Tibial nerve (tissue), 4 donors: ENCODE data around the gene ST3GAL3. TPM values are rescaled to one million over a fixed set of nuclear protein-coding genes. Genes with fewer than 3 reads are reported as not detected.

ENCODE experiments used
- DNase-seq, 2 donors: peaks; one replicate each; pipeline ENCODE4 v3.0.0-alpha.2; 2019; ENCODE audit warnings: low spot score in 2 of 2
- H3K27ac ChIP-seq, 4 donors: fragments of 200-600 bp; sonication (generic) in 3 of 4; one replicate each; pipeline ENCODE4 v1.5.1; 2017 to 2019; ENCODE audit warnings: mild to moderate bottlenecking in 1 of 4
- H3K27me3 ChIP-seq, 2 donors: fragments of 200-600 bp; sonication (generic) in 1 of 2; one replicate each; pipeline versions ENCODE4 v1.5.1 to v1.6.0; 2017 to 2019
- H3K36me3 ChIP-seq, 3 donors: fragments of 200-600 bp; sonication (generic); one replicate each; pipeline ENCODE4 v1.5.1; 2018 to 2019
- H3K4me1 ChIP-seq, 4 donors: fragments of 200-600 bp; sonication (generic) in 3 of 4; one replicate each; pipeline ENCODE4 v1.5.1; 2017 to 2019
- H3K4me3 ChIP-seq, 4 donors: fragments of 200-600 bp; sonication (generic) in 3 of 4; one replicate each; pipeline ENCODE4 v1.5.1; 2017 to 2019; ENCODE audit warnings: mild to moderate bottlenecking in 1 of 4, moderate library complexity in 1 of 4
- H3K9me3 ChIP-seq, 4 donors: fragments of 200-600 bp; sonication (generic) in 3 of 4; one replicate each; pipeline ENCODE4 v1.5.1; 2017 to 2019
- CTCF ChIP-seq, 5 experiments: fragments of 200-600 bp in 3 of 5; fragments of 450-650 bp in 2 of 5; sonication (generic) in 3 of 5; IDR thresholded peaks; one replicate each; pipeline ENCODE4 v1.5.1; 2016 to 2019; ENCODE audit warnings: antibody characterized with exemption in 5 of 5, mild to moderate bottlenecking in 3 of 5, moderate library complexity in 2 of 5
- EP300 ChIP-seq, 2 donors: sonication (generic); formaldehyde crosslinking; IDR thresholded peaks; one replicate each; pipeline ENCODE4 v1.6.1; 2017; ENCODE audit warnings: antibody characterized with exemption in 2 of 2, mild to moderate bottlenecking in 1 of 2
- POLR2A ChIP-seq, 2 donors: fragments of 450-650 bp; IDR thresholded peaks; one replicate each; pipeline ENCODE4 v1.6.1; 2017; ENCODE audit warnings: antibody characterized with exemption in 2 of 2, mild to moderate bottlenecking in 2 of 2, moderate library complexity in 2 of 2
- WGBS, 2 donors: methylation state at CpG; one replicate each; pipeline ENCODE4 v1.1.5; 2018; 5-methylcytosine and 5-hydroxymethylcytosine counted together
- total RNA-seq, 4 donors: library from RNA; depleted of rRNA; stranded (reverse); fragments of >200 nt; gene quantifications; one replicate each; pipeline ENCODE4 v1.1.0, GENCODE V29; 2016

ST3GAL3 gene
- total RNA-seq, 4 donors from 2014 or later: 20.7 to 27.0 (median 24.1) TPM

GRCh38 chr1:43874716-43875115 lies 167.4 kb downstream of the ST3GAL3 start:
- no peak for TF ChIP-seq POLR2A (IDR thresholded peaks at IDR 0.05)
- no peak for TF ChIP-seq CTCF (IDR thresholded peaks at IDR 0.05)
- no peak for TF ChIP-seq EP300 (IDR thresholded peaks at IDR 0.05)
- no peaks in the 10 kb centered on the region for H3K27me3 ChIP-seq
- H3K36me3 ChIP-seq: no peaks in the 10 kb centered on the region
- no peak overlapping the region for H3K27ac ChIP-seq
- H3K4me1 ChIP-seq: no peaks in the 10 kb centered on the region
- H3K9me3 ChIP-seq: no peaks in the 10 kb centered on the region
- H3K4me3 ChIP-seq: no peak overlapping the region
- WGBS, 2 donors: 95 to 98% methylated on average over 3 of the region's 3 CpGs
- no peak for DNase-seq

- WGBS, 2 donors: 86 to 88% methylated on average over 3 of the region's 3 CpGs
- no peak for DNase-seq
- H3K9me3 ChIP-seq: no peaks in the 10 kb centered on the region
- H3K4me1 ChIP-seq: no peaks in the 10 kb centered on the region
- no peak overlapping the region for H3K4me3 ChIP-seq
- TF ChIP-seq POLR2A (IDR thresholded peaks at IDR 0.05) (no peak), EP300 (IDR thresholded peaks at IDR 0.05) (no peak), CTCF (IDR thresholded peaks at IDR 0.05) (no peak)
- H3K27me3 ChIP-seq: no peaks in the 10 kb centered on the region
- no peaks in the 10 kb centered on the region for H3K36me3 ChIP-seq
- H3K27ac ChIP-seq: no peak overlapping the region
Observed at GRCh38 chr1:43875331-43875730, 168.0 kb downstream of the ST3GAL3 start.

GRCh38 chr1:43877101-43877500 lies 169.8 kb downstream of the ST3GAL3 start:
- Histone ChIP-seq H3K27me3 (no peaks in the 10 kb centered on the region), H3K36me3 (peaks cover 0 to 7% (median 0%) of the 10 kb centered on the region in 3 donors), H3K4me3 (no peak overlapping the region), H3K4me1 (no peaks in the 10 kb centered on the region), H3K27ac (no peak overlapping the region), H3K9me3 (no peaks in the 10 kb centered on the region)
- TF ChIP-seq EP300 (IDR thresholded peaks at IDR 0.05): no peak
- TF ChIP-seq POLR2A (IDR thresholded peaks at IDR 0.05): no peak
- TF ChIP-seq CTCF (IDR thresholded peaks at IDR 0.05): no peak
- WGBS, 2 donors: 71 to 78% methylated on average over 2 of the region's 2 CpGs
- no peak for DNase-seq

GRCh38 chr1:43878440-43878839 lies 171.1 kb downstream of the ST3GAL3 start:
- Histone ChIP-seq H3K27ac (no peak overlapping the region), H3K4me3 (no peak overlapping the region), H3K36me3 (peaks cover 0 to 7% (median 0%) of the 10 kb centered on the region in 3 donors), H3K9me3 (no peaks in the 10 kb centered on the region), H3K27me3 (no peaks in the 10 kb centered on the region), H3K4me1 (no peaks in the 10 kb centered on the region)
- 80 to 83% methylated on average over 2 of the region's 2 CpGs for WGBS, 2 donors
- TF ChIP-seq CTCF (IDR thresholded peaks at IDR 0.05) (no peak), EP300 (IDR thresholded peaks at IDR 0.05) (no peak), POLR2A (IDR thresholded peaks at IDR 0.05) (no peak)
- no peak for DNase-seq

GRCh38 chr1:43878854-43879253 lies 171.5 kb downstream of the ST3GAL3 start:
- Histone ChIP-seq H3K27me3 (no peaks in the 10 kb centered on the region), H3K36me3 (peaks cover 0 to 7% (median 0%) of the 10 kb centered on the region in 3 donors), H3K4me3 (no peak overlapping the region), H3K9me3 (no peaks in the 10 kb centered on the region), H3K4me1 (no peaks in the 10 kb centered on the region), H3K27ac (no peak overlapping the region)
- DNase-seq: no peak
- no peak for TF ChIP-seq CTCF (IDR thresholded peaks at IDR 0.05)
- no peak for TF ChIP-seq POLR2A (IDR thresholded peaks at IDR 0.05)
- TF ChIP-seq EP300 (IDR thresholded peaks at IDR 0.05): no peak
- WGBS, 2 donors: 79 to 83% methylated on average over 4 of the region's 4 CpGs
